Activated T-cell treated with anti-CD3 and anti-CD28 coated beads, Interleukin-2, amount 50 U/mL, for 48 hours (primary cell): Measurements from ENCODE around the gene FOXRED2.

Source experiments
- DNase-seq, 2 experiments: peaks; one replicate each; pipeline ENCODE4 v3.0.0-alpha.2; 2020

FOXRED2 gene

DNA sequence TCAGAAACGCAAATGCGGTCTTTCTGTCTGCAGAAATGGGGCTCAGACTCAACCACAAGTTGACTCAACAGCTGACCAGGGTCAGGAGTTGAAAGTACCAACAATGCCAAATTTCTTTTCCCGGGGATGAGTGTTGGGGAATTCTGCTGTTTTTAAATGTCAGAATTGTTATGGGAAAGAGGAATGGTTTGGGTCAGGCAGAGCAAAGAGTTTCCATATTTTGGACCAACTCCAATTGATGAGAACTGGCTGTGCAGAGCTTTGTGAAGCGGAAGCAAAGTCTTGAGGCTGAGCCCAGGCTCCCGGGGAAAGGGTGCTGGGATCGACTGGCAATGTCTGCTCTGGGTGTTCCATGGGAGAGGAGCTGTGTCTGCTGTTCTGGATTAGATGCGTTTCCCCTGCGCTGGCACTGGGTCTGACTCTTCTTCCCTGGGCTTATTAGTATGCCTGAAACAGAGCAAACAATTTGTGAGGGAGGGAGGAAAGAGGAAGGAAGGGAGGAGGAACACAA is 61.6 kb downstream of the FOXRED2 start:
- DNase-seq: no peak

DNA sequence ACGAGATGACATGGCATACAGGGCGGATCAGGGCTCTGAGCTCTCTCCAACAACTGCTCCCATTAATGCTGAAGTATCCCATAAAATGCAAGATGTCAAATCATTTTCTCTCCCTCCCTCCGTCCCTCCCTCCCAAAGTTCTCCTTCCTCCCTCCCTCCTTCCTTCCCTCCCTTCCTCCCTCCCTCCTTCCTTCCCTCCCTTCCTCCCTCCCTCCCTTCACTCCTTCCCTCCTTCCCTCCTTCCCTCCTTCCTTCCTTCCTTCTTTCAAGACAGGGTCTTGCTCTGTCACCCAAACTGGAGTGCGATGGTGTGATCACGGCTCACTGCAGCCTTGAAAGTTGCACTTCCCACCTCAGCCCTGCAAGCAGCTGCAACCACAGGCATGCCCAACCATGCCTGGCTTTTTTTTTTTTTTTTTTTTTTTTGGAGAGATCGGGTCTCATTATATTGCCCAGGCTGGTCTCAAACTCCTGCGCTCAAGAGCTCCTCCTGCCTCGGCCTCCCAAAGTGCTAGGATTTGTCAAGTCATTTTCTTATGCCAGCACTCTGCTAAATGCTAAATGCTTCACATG is 63.6 kb downstream of the FOXRED2 start:
- DNase-seq: no peak

DNA sequence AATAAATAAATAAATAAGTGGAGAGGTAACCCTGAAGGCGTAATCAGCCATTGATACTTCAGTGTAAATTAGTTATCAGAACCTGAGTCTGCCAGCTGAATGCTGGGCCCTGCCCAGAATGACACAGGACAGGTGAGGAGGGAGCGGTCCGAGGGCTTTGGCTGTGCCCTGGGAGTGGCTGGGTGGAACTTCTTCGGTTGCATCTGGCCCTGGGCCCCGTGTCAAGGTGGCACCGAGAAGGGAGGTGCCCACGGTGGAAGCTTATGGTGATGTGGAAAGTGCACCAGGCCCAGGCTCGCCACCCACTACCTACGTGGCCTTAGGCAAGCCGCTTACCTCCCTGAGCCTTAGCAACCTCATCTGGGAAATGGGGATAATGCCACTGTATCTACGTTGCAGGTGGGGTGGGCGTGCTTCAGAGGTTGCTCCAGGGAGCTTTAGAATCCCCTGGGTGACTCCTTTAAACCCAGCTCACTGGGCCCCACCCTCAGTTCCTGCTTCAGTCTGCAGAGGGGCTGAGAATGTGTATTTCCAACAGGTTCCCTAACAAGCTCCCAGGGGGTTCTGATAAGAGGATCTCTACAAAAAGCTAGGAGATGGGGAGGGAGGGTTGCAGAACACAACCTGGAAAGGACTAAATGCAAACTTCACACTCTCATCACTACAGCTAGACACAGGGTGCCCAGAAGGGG is 64.2 kb downstream of the FOXRED2 start:
- no peak for DNase-seq

DNA sequence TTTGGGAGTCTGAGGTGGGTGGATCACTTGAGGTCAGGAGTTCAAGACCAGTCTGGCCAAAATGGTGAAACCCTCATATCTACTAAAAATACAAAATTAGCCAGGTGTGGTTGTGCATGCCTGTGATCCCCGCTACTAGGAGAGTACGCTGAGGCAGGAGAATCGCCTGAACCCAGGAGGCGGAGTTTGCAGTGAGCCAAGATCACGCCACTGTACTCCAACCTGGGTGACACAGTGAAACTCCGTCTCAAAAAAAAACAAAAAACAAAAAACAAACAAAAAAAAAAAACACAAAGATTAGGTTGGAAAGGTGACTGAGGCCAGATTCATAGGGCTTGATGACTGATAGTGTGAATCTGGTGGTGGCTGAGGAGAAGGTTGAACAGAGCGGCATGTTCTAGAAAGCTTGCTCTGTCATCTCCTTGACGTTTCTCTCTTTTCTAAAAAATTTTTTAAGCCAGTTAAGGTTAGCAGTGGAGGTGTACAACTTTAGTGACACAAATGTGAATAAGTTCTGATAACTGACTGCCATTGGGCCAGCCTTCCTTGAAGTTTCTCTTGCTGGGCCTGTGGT is 66.3 kb downstream of the FOXRED2 start:
- no peak for DNase-seq

DNA sequence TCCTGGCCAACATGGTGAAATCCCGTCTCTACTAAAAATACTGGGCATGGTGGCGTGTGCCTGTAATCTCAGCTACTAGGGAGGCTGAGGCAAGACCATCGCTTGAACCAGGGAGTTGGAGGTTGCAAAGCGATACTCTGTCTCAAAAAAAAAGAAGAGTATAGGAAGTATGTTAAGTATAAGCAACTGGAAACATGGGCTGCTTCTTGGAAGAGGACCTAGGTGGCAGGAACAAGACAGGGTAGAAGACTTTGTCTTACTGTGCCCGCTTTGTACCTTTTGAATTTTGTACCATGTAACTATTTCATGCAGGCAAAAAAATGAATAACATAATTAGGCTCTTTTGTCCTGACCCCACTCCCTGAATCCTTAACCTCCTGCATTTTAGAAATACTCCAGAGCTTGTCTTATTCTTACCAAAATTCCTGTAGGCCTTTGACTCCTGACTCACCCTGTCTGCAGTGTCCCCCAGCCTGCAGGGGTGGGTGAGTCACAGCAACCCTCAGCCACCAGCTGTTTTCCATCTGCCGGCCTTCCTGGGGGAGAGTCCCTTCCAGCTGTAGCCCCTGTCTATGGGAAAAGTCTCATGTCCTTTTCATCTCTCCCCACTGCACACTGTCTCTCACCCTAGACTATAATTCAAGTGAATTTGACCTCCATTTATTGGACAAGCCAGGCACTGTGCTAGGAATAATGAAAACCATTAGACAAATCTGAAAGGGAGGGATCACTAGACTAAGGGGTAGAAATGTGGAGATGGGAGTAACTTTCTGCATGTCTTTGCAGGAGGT is 67.2 kb downstream of the FOXRED2 start:
- DNase-seq: peak; percentile 41 to 52
